A549 (cell line): ENCODE measurements around the gene NT5DC2. TPM values are rescaled to one million over a fixed set of nuclear protein-coding genes. Genes with fewer than 3 reads are reported as not detected.

Experiments used
- ATAC-seq, 2 experiments: fragments of 200-7000 bp in 1 of 2; fragments of >200 bp in 1 of 2; cut with Nextera tagmentation in 1 of 2; cut with Tn5 transposase in 1 of 2; 3 replicates each; pipeline versions ENCODE4 v1.8.0 to v1.9.1; 2018 to 2020; ENCODE audit warnings: mild to moderate bottlenecking in 1 of 2, moderate library complexity in 1 of 2
- CTCF ChIA-PET: fragments of 300-600 bp; sonication (Branson Sonifier 250); formaldehyde crosslinking; extraction: SDS; loops from one replicate; lab custom pipeline; 2021; ENCODE audit warnings: antibody characterized with exemption, inconsistent platforms; lab: Yijun Ruan, JAX
- POLR2A ChIA-PET: fragments of 350-600 bp; formaldehyde crosslinking; extraction: SDS; loops from one replicate; lab custom pipeline; 2021; ENCODE audit warnings: antibody characterized with exemption, inconsistent platforms; lab: Yijun Ruan, JAX
- DNase-seq, 2 experiments: peaks; one replicate each; pipeline versions ENCODE4 v3.0.0 to v3.0.0-alpha.2; 2011 to 2016; ENCODE audit warnings: low read depth in 1 of 2, low spot score in 1 of 2
- FAIRE-seq: peaks from 2 replicates; lab custom pipeline; 2011; peaks lifted over from hg19 to GRCh38; lab: Jason Lieb, UNC
- H3K27ac ChIP-seq, 2 experiments: fragments of >200 bp; sonication (Bioruptor Twin); formaldehyde crosslinking; 3 replicates each; pipeline ENCODE4 v1.5.1; 2016 to 2017
- H3K4me1 ChIP-seq: fragments of >200 bp; sonication (Bioruptor Twin); formaldehyde crosslinking; 3 replicates; pipeline ENCODE4 v1.6.1; 2016
- H3K4me2 ChIP-seq: fragments of >200 bp; sonication (Bioruptor Twin); formaldehyde crosslinking; 3 replicates; pipeline ENCODE4 v1.6.1; 2016
- H3K4me3 ChIP-seq: fragments of >200 bp; sonication (Bioruptor Twin); formaldehyde crosslinking; 3 replicates; pipeline ENCODE4 v1.5.1; 2016
- H3K9me3 ChIP-seq: fragments of >200 bp; sonication (Bioruptor Twin); formaldehyde crosslinking; 3 replicates; pipeline ENCODE4 v1.6.1; 2016
- CEBPB ChIP-seq, 2 experiments: fragments of >200 bp in 1 of 2; sonication (Bioruptor Twin) in 1 of 2; formaldehyde crosslinking in 1 of 2; IDR thresholded peaks; 2 replicates each; pipeline ENCODE4 v1.6.1; 2012 to 2016
- CHD2 ChIP-seq: fragments of 150-350 bp; IDR thresholded peaks from 2 replicates; pipeline ENCODE4 v1.6.1; 2014; ENCODE audit warnings: low read length; ENCODE audit not compliant: partially characterized antibody
- ELK1 ChIP-seq: fragments of 150-350 bp; IDR thresholded peaks from 2 replicates; pipeline ENCODE4 v1.6.1; 2014; ENCODE audit warnings: low read depth, mild to moderate bottlenecking, low read length
- FOSL2 ChIP-seq, 2 experiments: fragments of 450-650 bp in 1 of 2; fragments of >200 bp in 1 of 2; sonication (Bioruptor Twin) in 1 of 2; formaldehyde crosslinking; IDR thresholded peaks; 2 replicates each; pipeline versions ENCODE4 v1.5.0 to v1.6.1; 2016 to 2020; ENCODE audit warnings: mild to moderate bottlenecking in 1 of 2, moderate library complexity in 1 of 2
- JUN ChIP-seq, 2 experiments: fragments of >200 bp; sonication (Bioruptor Twin); formaldehyde crosslinking; IDR thresholded peaks; 2 replicates in 1 of 2; 3 replicates in 1 of 2; pipeline ENCODE4 v1.6.1; 2016 to 2017
- JUNB ChIP-seq: fragments of >200 bp; sonication (Bioruptor Twin); formaldehyde crosslinking; IDR thresholded peaks from 2 replicates; pipeline ENCODE4 v1.6.1; 2016
- KDM5A ChIP-seq: fragments of 200-600 bp; sonication (generic); IDR thresholded peaks from 2 replicates; pipeline ENCODE4 v1.6.1; 2016; ENCODE audit warnings: antibody characterized with exemption, mild to moderate bottlenecking
- MAZ ChIP-seq: fragments of 150-350 bp; IDR thresholded peaks from 2 replicates; pipeline ENCODE4 v1.6.1; 2014; ENCODE audit warnings: antibody characterized with exemption, low read depth, low read length, borderline replicate concordance
- MYC ChIP-seq: IDR thresholded peaks from 2 replicates; pipeline ENCODE4 v1.6.1; 2012; ENCODE audit warnings: mild to moderate bottlenecking, inconsistent platforms, low read length, improper control_type of control experiment, borderline replicate concordance
- PHF8 ChIP-seq: fragments of 200-600 bp; sonication (generic); IDR thresholded peaks from 2 replicates; pipeline ENCODE4 v1.6.1; 2016; ENCODE audit warnings: low read depth, mild to moderate bottlenecking, antibody characterized with exemption, moderate library complexity, borderline replicate concordance
- POLR2A ChIP-seq: IDR thresholded peaks from 2 replicates; pipeline ENCODE4 v1.6.1; 2012; ENCODE audit warnings: mild to moderate bottlenecking, low read length
- RAD21 ChIP-seq, 2 experiments: fragments of >200 bp in 1 of 2; sonication (Bioruptor Twin) in 1 of 2; formaldehyde crosslinking in 1 of 2; IDR thresholded peaks in 1 of 2; conservative IDR thresholded peaks in 1 of 2; 2 replicates in 1 of 2; 3 replicates in 1 of 2; pipeline ENCODE4 v1.6.1; 2012 to 2018; ENCODE audit warnings: inconsistent platforms in 1 of 2
- RCOR1 ChIP-seq: fragments of 150-350 bp; IDR thresholded peaks from 2 replicates; pipeline ENCODE4 v1.6.1; 2014; ENCODE audit warnings: antibody characterized with exemption, low read length, low read depth
- REST ChIP-seq: fragments of 200-600 bp; sonication (generic); IDR thresholded peaks from 2 replicates; pipeline ENCODE4 v1.6.1; 2016; ENCODE audit warnings: antibody characterized with exemption, mild to moderate bottlenecking, moderate library complexity
- RFX5 ChIP-seq: fragments of 450-650 bp; IDR thresholded peaks from 2 replicates; pipeline ENCODE4 v1.7.1; 2014; ENCODE audit warnings: antibody characterized with exemption, mild to moderate bottlenecking, moderate library complexity
- USF2 ChIP-seq: fragments of 450-650 bp; IDR thresholded peaks from 2 replicates; pipeline ENCODE4 v1.6.1; 2014; ENCODE audit warnings: antibody characterized with exemption
- ZFP36 ChIP-seq: fragments of 450-650 bp; IDR thresholded peaks from 2 replicates; pipeline ENCODE4 v1.6.1; 2014; ENCODE audit warnings: borderline replicate concordance; ENCODE audit not compliant: partially characterized antibody
- WGBS: methylation state at CpG from one replicate; pipeline ENCODE4 v1.1.6; 2017; ENCODE audit errors: missing lambda C conversion rate; 5-methylcytosine and 5-hydroxymethylcytosine counted together
- polyA plus RNA-seq, 4 experiments: library from polyadenylated mRNA; depleted of rRNA in 3 of 4; stranded (reverse); fragments of >200 nt; fragmentation: RNase III in 1 of 4; extraction: RNeasy Plus Mini Kit Qiagen cat#74134 plus additional on column Dnase treatment in 1 of 4; gene quantifications; 2 replicates in 3 of 4; 3 replicates in 1 of 4; pipeline ENCODE4 v1.2.3, GENCODE V29; 2011 to 2017
- TF ChIP-seq, protein P1 (sequence below): fragments of >200 bp; sonication (Bioruptor Twin); formaldehyde crosslinking; IDR thresholded peaks from 3 replicates; pipeline ENCODE4 v1.6.1; 2016
- TF ChIP-seq, protein P2 (sequence below): IDR thresholded peaks from 2 replicates; pipeline ENCODE4 v1.6.1; 2012

NT5DC2 gene
- polyA plus RNA-seq, 2 of the 4 experiments (the other 2 are of a cell fraction), result 23.2 to 81.1 TPM

- Histone ChIP-seq H3K4me2 (peak overlapping the region; percentile 85), H3K4me3 (peak overlapping the region; percentile 73), H3K27ac (peak overlapping the region; percentile 86 to 95), H3K4me1 (peaks cover 20% of the 10 kb centered on the region), H3K9me3 (no peaks in the 10 kb centered on the region)
- no peak for TF ChIP-seq RFX5
- TF ChIP-seq RCOR1, result no peak
- TF ChIP-seq RAD21 (conservative IDR thresholded peaks at IDR 0.05 in 1 of 2, IDR thresholded peaks at IDR 0.05 in 1 of 2), result no peak
- no peak for TF ChIP-seq MYC
- WGBS, result 5% methylated on average over 6 of the region's 6 CpGs
- no peak for FAIRE-seq
- ChIA-PET CTCF (no interaction called here), POLR2A (no interaction called here)
- DNase-seq, result no peak
- ATAC-seq, result peak in 1 of 2 experiments; percentile 3; a peak in 2 of 6 replicates
Measured at GRCh38 chr3:52537165-52537620, 3.5 kb upstream of the NT5DC2 start.

DNA sequence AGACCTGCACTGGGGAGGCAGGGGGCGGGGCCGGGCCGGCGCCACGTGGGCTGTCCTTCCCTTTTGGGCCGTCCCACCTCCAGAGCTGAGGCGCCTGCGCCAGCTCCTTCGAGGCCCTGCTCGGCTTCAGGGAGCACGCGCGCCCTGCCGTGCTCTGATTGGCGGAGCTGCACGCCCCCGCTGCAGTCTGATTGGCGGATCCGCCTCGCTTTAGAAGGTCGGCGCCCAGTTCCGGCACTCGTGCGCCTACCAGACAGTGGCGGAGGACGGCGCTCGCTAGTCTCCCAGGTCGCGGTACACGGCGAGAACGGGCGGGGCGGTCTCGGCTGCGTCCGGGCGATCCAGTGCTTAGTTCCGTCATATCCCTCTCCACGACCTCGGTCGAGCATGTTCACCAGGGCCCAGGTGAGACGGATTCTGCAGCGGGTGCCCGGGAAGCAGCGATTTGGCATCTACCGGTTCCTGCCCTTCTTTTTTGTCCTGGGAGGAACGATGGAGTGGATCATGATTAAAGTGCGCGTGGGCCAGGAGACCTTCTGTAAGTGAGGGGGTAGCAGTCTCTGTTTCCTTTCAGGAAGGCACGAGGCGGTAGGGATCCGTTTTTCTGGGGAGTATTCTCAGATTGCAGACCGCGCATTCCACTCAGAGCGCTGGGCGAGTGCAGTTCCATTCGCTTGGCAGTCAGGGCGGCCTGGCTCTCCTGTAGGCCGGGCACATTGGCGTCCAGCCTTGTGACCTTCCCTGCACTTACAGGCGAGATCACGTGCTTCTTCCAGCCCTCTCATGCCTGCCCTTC lies 2.9 kb upstream of the NT5DC2 start, which contains the start of gene UQCC5:
TSS of gene UQCC5 (plus strand) at position 237 of the 796 bp plus-strand sequence. CDS start at position 388, 151 bp downstream.
- TF ChIP-seq RFX5, result peak; percentile 26; the same call in 1 of the 2 replicates
- peak; percentile 60 for TF ChIP-seq CHD2
- TF ChIP-seq, protein P1, sequence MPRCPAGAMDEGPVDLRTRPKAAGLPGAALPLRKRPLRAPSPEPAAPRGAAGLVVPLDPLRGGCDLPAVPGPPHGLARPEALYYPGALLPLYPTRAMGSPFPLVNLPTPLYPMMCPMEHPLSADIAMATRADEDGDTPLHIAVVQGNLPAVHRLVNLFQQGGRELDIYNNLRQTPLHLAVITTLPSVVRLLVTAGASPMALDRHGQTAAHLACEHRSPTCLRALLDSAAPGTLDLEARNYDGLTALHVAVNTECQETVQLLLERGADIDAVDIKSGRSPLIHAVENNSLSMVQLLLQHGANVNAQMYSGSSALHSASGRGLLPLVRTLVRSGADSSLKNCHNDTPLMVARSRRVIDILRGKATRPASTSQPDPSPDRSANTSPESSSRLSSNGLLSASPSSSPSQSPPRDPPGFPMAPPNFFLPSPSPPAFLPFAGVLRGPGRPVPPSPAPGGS, result peak; percentile 70; the same call in 2 of the 3 replicates
- no peak for TF ChIP-seq ZFP36
- TF ChIP-seq JUN (IDR thresholded peaks at IDR 0.05), result peak; percentile 68 to 74; a peak in 3 of 5 replicates
- TF ChIP-seq CEBPB (IDR thresholded peaks at IDR 0.05), result no peak
- TF ChIP-seq ELK1, result no peak
- peak; percentile 89 for TF ChIP-seq USF2
- no peak for TF ChIP-seq MAZ
- TF ChIP-seq JUNB, result no peak
- TF ChIP-seq, protein P2, sequence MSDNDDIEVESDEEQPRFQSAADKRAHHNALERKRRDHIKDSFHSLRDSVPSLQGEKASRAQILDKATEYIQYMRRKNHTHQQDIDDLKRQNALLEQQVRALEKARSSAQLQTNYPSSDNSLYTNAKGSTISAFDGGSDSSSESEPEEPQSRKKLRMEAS, result peak; percentile 56; the same call in 1 of the 2 replicates
- peak; percentile 53 for TF ChIP-seq MYC
- no peak for TF ChIP-seq KDM5A
- TF ChIP-seq POLR2A, result peak; percentile 95
- TF ChIP-seq FOSL2 (IDR thresholded peaks at IDR 0.05), result no peak
- TF ChIP-seq FOSL2 (CRISPR knock-in tag; IDR thresholded peaks at IDR 0.05), result no peak
- TF ChIP-seq REST, result peak; percentile 65
- TF ChIP-seq PHF8, result peak; percentile 62
- TF ChIP-seq, all 56 proteins: peak for 10
- Histone ChIP-seq H3K4me3 (peak within 1 kb of the TSS; percentile 73), H3K4me1 (peaks cover 26% of the 10 kb centered on the region), H3K27ac (peak within 1 kb of the TSS; percentile 86 to 95), H3K4me2 (peak within 1 kb of the TSS; percentile 85), H3K9me3 (no peaks in the 10 kb centered on the region)
- under 1% methylated on average over 32 of the region's 65 CpGs for WGBS
- ATAC-seq, result peak; percentile 85 to 95
- ChIA-PET POLR2A (interaction anchor here (0.5 to 1.0 kb wide), 7 partner anchors 10 to 157 kb away, joined by 3 to 7 read pairs (median 3); no protein-coding TSS in a partner anchor), CTCF (interaction anchor here (0.8 to 1.0 kb wide), 2 partner anchors 14 to 64 kb away, joined by 3 to 6 read pairs; no protein-coding TSS in a partner anchor)
- no peak for FAIRE-seq
- DNase-seq, result peak; percentile 89 to 97
